ENCODE data around the gene CYP2W1. TPM values are rescaled to one million over a fixed set of nuclear protein-coding genes. Genes with fewer than 3 reads are reported as not detected.

CYP2W1 gene
- polyA plus RNA-seq, 2 of the 4 experiments (the other 2 are of a cell fraction) = not detected

- no peak for ATAC-seq
- TF ChIP-seq USF2 (IDR thresholded peaks at IDR 0.05) = 0 out of 2 replicates have a peak, but pooled peaks have one; percentile 34
- no peak for TF ChIP-seq EP300 (IDR thresholded peaks at IDR 0.05)
- Histone ChIP-seq H3K9me3 (no peaks in the 10 kb centered on the region), H3K4me1 (no peaks in the 10 kb centered on the region), H3K4me3 (no peak overlapping the region), H3K27ac (no peak overlapping the region), H3K4me2 (no peak overlapping the region)
- POLR2A ChIA-PET = no interaction called here
- FAIRE-seq = no peak
- no peak for DNase-seq (ENCODE audit: low read depth in 1 of 2, low spot score in 1 of 2)
- CTCF ChIA-PET = no interaction called here
- 85% methylated on average over 24 of the region's 28 CpGs for WGBS (ENCODE audit: missing lambda C conversion rate)
Measured at GRCh38 chr7:1015196-1016121, 32.5 kb downstream of the CYP2W1 start.

- no peak overlapping the region for H3K4me3 ChIP-seq
- no peak overlapping the region for H3K27ac ChIP-seq
- FAIRE-seq (no peak), DNase-seq (ENCODE audit: low read depth in 1 of 2, low spot score in 1 of 2) (no peak), ATAC-seq (no peak)
- 88% methylated on average over 5 of the region's 51 CpGs for WGBS (ENCODE audit: missing lambda C conversion rate)
- CTCF ChIA-PET = interaction anchor here (2.0 to 14.9 kb wide), 2 partner anchors 24 to 160 kb away, joined by 6 to 138 read pairs; no protein-coding TSS in a partner anchor
- POLR2A ChIA-PET = no interaction called here
- no peaks in the 10 kb centered on the region for H3K4me1 ChIP-seq
- TF ChIP-seq FOXS1 (CRISPR knock-in tag; IDR thresholded peaks at IDR 0.05) (no peak), EHF (CRISPR knock-in tag; IDR thresholded peaks at IDR 0.05) (no peak), ZNF302 (CRISPR knock-in tag; IDR thresholded peaks at IDR 0.05) (no peak), JUN (IDR thresholded peaks at IDR 0.05) (no peak), HOXB5 (CRISPR knock-in tag; IDR thresholded peaks at IDR 0.05) (no peak), CBX8 (IDR thresholded peaks at IDR 0.05) (no peak), RFX5 (IDR thresholded peaks at IDR 0.05) (no peak), HES2 (IDR thresholded peaks at IDR 0.05) (no peak), ZC3H11A (IDR thresholded peaks at IDR 0.05) (no peak), MAFK (IDR thresholded peaks at IDR 0.05; ENCODE audit: partially characterized antibody) (no peak), ATOH8 (CRISPR knock-in tag; IDR thresholded peaks at IDR 0.05; ENCODE audit: low read depth) (no peak), HEYL (CRISPR knock-in tag; IDR thresholded peaks at IDR 0.05) (no peak), HOXB13 (CRISPR knock-in tag; IDR thresholded peaks at IDR 0.05; ENCODE audit: low read depth) (no peak), BCL3 (IDR thresholded peaks at IDR 0.05) (no peak)
- H3K4me2 ChIP-seq = no peak overlapping the region
- H3K9me3 ChIP-seq = no peaks in the 10 kb centered on the region
Measured at GRCh38 chr7:1016577-1017531, 33.9 kb downstream of the CYP2W1 start.
